GM12874 (cell line): ENCODE data around the gene TSHZ2.

Source experiments
- CTCF ChIP-seq: IDR thresholded peaks from 2 replicates; pipeline ENCODE4 v1.5.1; 2011; ENCODE audit warnings: low read depth, mild to moderate bottlenecking, control low read depth, low read length, moderate library complexity; ENCODE audit not compliant: insufficient read depth

The TSHZ2 gene

GRCh38 chr20:53097791-53098190 lies 125.6 kb downstream of the TSHZ2 start:
- no peak for TF ChIP-seq CTCF

GRCh38 chr20:53098621-53099020 lies 126.5 kb downstream of the TSHZ2 start:
- TF ChIP-seq CTCF, result no peak

- no peak for TF ChIP-seq CTCF
Measured at GRCh38 chr20:53099856-53100255, 127.7 kb downstream of the TSHZ2 start.

GRCh38 chr20:53100476-53100911 lies 128.3 kb downstream of the TSHZ2 start:
- no peak for TF ChIP-seq CTCF

- no peak for TF ChIP-seq CTCF
Measured at GRCh38 chr20:53101992-53102760, 130.0 kb downstream of the TSHZ2 start.

- TF ChIP-seq CTCF, result no peak
Measured at GRCh38 chr20:53103124-53103523, 131.0 kb downstream of the TSHZ2 start.

GRCh38 chr20:53104884-53105283 lies 132.7 kb downstream of the TSHZ2 start:
- TF ChIP-seq CTCF, result no peak

- TF ChIP-seq CTCF, result no peak
Measured at GRCh38 chr20:53116733-53117132, 144.6 kb downstream of the TSHZ2 start.
